GDM1 (cell line): ENCODE measurements around the gene ZMAT5.
"Not testable (repeated sequence)": the region's sequence is repeated elsewhere in the genome, so short reads cannot be mapped to it uniquely, and the experiment has no call there.

ENCODE experiments used
- DNase-seq: peaks from one replicate; lab custom pipeline; 2025; lab: John Stamatoyannopoulos, UW

The ZMAT5 gene

DNA sequence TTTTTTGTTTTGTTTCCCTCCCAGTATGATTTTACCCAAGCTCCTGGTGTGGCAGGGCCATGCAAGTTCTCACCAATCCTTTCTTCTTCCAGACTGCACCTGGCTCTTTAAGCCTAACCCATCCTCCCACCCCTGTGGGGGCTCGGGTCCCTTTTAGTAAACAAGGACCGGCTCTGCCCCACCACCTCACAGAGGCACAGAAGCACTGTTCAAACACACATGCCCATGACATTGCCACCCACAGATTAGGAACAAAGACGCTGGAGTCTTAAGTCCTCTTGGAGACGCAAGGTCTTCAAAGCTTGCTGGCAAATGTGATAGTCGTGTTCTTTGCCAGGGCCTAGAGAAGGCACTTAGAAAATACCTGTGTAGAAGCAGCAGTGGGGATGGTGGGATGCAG, 19.2 kb upstream of the ZMAT5 start:
- no peak for DNase-seq

DNA sequence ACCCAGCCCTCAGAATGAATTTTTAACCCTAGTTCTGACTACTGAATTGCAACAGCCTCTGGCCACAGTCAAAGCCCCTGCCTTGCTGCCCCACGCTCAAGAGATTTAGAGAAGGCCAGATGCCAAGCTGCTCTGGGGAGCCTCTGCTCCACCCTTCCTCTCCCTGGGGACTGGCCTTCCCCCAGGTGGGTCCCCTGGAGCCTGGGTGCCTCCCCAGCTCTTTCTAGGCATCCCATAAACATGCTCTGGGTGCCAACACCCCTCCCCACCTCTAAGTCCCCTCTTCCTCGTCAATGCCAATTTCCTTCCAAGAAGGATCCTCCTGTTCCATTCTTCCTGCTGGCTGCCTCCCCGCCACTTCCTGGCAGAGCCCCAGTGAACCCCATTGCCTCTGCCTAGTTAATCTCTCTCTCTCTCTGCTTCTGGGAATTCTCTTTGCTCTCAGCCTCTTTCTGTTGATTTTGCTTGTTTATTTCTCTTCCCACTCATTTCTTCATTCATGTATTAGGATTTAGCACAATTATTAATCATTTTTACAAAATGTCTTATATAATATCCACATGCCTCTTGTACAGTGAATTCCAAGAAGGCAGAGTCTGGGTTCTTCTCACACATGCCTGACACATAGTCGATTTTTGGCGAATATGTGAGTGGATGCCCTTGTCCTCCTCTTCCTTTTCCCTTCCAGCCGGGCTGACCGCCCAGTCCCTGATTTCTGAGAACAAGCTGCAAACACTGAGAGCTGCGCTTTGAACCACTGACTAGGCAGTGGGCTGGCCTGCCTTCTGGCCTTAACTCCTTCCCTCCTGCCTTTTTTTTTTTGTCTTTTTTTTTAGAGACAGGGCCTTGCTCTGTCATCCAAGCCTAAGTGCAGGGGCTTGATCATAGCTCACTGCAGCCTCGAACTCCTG, 17.9 kb upstream of the ZMAT5 start:
- DNase-seq, result no peak

DNA sequence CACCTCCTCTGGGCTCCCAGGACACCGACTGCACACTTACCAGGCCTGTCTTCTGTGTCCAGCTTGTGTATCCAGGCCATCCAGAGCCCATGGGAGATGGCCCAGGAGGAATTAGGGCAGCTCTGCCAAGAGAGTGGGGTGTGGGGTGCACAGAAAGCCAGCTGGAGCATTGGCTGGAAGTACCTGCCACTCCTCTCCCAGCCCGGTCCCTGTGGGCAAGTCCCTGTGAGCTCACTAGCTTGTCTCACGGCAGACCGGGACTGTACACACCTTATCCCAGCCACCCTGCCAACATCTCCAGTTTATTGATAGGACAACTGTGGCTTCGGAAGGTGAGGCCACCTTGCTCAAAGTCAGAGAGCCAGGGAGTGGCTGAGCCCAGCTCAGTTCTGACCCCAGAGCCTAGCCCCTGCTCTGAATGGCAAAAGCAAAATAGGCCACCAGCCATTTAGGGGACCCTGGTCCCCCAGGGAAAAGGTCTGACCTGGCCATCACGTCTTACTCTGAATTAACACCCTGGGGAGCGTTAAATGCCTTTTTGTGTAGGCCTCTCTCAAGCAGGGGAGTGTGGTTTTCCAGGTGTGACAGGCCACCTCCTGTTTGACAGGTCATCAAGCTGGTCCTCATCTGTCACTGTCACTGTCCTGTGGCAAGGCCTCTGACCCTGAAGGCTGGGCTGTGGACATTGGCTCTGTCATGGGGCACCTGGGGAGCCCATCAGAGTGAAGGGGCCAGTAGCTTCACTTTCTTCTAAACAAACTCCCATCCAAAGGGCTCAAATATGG, 15.4 kb upstream of the ZMAT5 start:
- no peak for DNase-seq

DNA sequence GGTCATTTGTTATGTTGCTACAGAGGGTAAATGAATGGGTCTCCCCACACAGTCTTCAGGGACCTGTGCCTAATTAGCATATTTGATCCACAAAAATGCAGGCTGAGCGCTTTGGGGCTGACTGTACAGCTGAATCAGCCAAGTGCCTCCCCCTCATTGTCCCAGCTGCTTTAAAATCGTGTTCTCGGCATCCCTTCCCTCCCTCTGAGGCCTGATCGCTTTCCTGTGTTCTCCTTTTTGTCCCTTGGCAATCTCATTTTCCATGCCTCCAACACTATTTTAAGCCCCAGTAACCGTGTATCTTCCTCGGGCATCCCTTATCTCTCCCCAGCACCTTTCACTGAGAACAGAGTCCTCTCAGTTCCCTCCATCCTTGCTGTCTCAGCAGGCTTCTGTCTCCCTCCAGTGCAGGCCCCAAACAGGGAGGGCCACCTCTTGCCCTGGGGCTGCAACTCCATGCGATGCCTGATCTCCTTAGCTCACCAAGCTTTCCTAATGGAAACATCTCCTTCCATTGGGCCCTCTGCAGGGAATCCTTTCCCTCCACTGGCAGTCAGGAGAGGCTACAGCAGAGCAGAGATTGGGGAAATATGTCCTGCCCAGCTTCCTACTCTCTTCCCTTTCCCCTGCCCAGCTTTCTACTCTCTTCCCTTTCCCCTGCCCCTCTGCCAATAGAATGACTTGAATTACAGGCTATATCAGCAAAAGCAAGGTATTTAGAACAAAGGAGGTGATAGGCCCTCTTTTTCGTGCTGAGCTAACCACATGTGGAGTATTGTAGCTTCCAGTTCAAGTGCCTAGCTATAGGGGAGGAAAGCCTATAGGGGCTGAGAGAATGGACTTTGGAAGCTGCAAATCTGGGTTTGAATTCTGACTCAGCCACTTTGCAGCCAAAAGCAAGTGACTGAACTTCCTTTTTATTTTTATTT, 14.2 kb upstream of the ZMAT5 start:
- no peak for DNase-seq

DNA sequence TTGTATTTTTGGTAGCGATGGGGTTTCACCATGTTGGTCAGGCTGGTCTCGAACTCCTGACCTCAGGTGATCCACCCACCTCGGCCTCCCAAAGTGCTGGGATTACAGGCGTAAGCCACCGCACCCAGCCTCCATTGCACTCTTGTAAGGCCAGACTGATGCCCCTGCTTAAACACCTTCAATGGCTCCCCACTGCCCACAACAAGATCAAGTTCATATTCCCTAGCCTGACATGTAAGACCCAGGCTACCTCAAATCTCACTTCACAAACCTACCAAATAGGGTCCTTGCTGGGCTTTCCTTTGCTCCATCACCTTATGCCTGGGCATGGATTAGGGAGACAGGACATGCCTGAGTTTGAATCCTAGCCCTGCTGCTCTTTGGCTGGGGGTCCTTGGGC, 13.4 kb upstream of the ZMAT5 start:
- no peak for DNase-seq

DNA sequence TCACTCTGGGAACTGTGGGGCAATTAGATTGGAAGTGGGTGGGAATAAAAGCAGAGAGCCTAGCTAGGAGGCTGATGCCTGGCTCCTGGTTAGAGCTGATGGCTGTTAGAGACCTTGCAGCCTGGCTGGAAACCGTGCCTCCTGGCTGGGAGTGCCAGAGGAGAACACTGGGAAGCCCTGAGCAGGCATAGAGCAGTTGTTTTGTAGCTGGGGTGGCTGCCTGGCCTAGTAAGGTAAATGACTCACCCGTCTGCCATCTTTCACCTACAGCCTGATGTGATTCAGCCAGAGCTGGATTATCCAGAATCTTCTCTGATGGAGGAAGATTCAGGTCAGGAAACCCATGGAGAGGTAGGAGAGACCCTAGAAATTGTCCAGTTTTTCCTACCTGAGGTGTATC, 6.4 kb upstream of the ZMAT5 start:
- no peak for DNase-seq

DNA sequence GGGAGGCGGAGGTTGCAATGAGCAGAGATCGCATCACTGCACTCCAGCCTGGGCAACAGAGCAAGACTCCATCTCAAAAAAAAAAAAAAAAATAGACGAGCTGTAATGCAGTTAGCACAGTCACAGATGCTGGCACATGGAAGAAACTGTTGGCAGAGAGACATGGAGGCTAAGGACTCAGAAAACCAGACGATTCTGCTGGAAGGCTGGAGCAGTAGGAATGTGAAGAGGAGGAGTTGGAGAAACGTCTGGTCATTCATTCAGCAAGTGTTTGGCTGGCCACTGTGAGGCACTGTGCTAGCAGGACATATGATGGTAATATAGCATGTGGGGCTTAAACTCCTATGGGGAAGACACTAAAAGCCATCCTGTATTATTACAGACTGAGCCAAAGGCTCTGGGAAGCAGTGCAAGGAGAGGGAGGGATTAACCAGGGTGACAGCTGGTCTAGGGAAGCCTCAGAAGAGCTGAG, 5.4 kb upstream of the ZMAT5 start:
- DNase-seq, result no peak

DNA sequence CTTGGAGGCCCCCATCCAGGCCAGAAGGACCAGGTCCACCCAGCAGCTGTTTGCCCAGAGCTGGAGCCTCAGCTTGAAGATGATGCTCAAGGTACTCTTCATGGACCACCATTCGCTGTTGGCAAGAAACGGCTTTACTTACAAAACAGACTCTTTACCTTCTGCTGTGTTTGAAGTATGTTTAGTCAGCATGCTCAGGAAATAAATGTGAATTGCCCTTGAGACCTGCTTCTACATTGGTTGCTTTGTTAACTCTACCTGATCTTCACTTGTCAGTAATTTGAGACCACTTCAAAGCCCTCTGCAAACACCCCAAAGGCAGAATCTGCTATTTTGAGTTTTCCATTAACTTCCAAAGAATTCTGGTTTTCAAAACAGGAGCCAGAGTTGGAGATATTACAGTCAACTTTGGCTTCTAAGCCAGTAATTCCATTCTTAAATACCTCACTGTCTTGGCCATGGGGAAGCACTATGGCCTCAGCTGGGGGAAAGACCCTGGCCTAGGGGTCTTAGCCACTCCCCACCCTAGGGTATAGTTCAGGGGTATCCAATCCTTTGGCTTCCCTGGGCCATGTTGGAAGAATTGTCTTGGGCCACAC, 3.0 kb upstream of the ZMAT5 start:
- no peak for DNase-seq

DNA sequence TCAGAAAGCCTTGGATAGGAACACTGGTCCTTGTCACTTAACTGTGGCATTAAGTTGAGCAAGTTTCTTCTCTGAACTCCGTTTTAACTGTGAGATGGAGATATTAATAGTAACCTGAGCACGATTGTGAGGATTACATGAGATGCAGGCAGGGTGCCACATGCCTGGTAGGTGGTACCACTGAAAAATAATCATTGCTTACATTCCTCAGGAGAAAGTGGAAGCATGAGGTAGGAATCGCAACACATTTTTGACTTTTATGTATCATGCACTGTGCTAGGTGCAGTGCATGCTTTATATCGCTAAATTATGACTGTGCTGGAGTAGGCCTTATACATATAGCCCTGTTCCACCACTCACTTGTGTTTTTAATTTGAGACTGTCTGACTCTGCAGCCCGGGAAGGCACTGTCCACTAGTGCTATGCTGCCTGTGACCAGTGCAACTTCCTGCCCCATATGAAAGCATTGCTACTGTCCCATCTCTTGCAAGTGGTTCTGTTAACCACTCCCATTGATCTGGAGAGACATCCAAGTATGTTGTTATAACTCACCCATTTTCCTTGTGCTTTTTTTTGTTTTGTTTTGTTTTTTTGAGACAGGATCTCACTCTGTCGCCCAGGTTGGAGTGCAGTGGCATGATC, 1.4 kb upstream of the ZMAT5 start:
- DNase-seq, result no peak

DNA sequence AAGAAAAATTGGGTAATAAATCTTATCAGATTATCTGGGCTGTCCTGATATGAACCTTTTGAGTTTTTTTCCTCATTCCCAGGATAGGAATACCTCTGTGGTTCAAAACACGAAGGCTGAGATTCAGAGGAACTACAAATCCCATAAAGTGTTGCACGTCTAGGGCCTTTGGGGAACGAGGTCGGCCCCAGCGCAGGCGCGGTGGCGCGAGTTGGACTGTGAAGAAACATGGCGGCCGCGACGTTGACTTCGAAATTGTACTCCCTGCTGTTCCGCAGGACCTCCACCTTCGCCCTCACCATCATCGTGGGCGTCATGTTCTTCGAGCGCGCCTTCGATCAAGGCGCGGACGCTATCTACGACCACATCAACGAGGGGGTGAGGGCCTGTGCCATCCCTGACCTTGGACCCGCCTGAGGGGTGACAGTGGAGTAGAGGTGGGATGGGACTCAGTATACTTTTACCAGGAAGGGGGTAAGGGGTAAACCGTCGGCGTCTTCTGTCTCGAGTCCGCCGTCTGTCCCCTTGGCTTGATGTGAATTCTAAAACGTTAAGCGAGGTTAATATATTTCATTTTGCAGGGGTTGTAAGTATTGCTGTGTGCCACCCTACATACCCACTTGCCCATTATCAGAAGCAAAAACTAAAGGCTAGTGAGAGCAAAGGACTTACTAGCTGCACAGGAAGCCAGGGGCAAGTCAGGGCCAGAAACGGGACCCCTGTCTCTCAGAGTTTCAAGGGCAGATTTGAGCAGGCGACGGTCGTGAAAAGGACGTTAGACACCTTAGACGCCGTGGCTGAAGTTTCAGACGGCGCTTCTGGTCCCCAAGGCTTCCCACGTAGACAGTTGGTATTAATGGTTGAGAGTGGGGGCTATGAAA, 604 bp upstream of the ZMAT5 start, which contains the start of gene UQCR10:
Gene UQCR10, plus strand, starts transcription at position 199 of the 881 bp plus-strand sequence. Its CDS starts 30 bp downstream, at position 229.
- DNase-seq, result peak; percentile 82

DNA sequence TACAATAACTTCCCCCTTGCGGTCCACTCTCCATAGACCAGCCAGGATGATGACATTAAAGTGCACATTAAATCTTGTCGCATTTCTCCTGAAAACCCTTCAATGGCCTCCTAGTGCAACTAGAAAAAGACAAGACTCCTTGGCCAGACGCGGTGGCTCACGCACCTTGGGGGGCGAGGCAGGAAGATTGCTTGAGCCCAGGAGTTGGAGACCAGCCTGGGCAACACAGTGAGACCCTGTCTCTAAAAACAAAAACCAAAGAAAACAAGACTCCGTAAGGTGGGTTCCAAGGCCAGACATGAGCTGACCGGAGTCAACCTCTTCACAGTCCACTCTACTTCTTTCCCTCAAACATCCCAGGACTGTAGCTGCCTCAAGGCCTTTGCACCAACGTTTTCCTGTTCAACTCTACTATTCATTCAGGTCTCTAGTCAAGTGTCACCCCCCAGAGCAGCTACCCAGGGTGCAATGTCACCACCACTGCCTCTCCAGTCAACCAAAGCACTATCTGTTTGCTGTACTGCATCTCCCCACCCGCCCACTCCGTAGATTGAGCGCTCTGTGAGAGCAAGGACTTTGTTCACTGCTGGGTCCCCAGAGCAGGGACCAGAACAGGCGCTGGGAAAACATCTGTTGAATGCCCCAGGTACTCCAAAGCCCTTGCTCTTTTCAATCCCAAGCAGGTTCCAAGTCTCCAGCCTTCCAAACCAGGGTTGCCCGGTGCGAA, 739 bp downstream of the ZMAT5 start:
- no peak for DNase-seq

DNA sequence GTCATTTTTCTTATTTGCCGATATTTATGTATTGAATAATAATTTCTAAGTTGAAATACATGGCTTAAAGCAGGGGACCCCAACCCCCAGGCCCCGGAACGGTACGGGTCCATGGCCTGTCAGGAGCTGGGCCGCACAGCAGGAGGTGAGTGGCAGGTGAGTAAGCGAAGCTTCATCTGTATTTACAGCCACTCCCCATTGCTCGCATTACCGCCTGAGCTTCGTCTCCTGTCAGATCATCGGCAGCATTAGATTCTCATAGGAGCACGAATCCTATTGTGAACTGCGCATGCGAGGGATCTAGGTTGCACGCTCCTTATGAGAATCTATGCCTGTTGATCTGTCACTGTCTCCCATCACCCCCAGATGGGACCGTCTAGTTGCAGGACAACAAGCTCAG, 4.5 kb downstream of the ZMAT5 start:
- DNase-seq, result no peak

DNA sequence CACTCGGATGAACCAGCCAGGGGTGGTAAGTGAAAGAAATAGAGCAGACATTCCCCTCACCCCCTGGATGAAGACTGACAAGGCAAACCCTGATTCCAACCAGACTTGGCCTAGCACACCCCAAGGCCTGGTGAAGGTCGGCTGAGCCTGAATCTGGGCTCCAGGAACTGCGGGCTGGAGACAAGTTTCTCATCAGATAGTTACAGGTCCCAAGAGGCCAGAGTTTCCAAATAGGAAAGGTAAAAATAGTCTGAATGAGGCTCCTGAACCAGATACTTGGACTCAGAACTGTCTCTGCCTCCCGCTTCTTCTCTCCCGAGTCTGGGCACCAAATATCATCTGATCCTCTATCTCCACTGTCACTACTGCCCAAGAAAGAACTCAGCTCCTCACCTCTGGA, 7.8 kb downstream of the ZMAT5 start:
- no peak for DNase-seq

DNA sequence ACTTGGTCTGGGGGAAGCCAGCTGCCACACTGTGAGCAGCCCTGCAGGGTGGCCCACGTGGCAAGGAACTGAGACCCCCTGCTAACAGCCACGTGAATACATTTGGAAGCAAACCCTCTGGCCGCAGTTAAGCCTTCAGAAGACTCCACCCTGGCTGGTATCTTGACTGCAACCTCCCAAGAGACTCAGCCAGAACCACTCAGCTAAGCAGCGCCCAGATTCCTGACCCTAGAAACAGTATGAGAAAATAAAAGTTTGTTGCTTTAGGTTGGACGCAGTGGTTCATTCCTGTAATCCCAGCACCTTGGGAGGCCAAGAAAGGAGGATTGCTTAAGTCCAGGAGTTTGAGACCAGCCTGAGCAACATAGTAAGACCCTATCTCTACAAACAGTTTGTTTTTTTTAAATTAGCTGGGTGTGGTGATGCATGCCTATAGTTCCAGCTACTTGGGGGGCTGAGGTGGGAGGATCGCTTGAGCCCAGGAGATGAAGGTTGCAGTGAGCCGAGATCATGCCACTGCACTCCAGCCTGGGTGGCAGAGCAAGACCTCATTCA, 8.7 kb downstream of the ZMAT5 start:
- no peak for DNase-seq

DNA sequence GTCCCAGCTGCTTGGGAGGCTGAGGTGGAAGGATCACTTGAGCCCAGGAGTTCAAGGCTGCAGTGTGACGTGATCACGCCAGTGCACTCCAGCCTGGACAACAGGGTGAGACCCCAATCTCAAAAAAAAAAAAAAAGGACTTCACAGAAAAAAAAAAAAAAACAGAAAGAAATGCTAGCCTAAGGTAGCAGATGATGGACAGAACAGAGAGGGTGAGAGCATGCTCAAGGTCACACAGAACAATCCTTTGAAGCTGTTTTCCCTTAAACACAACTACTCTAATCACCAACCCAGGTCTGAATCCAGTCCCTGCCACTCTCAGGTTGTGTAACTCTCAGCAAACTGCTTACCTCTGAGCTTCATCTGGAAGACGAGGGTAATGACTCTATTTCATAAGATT, 9.7 kb downstream of the ZMAT5 start:
- no peak for DNase-seq

DNA sequence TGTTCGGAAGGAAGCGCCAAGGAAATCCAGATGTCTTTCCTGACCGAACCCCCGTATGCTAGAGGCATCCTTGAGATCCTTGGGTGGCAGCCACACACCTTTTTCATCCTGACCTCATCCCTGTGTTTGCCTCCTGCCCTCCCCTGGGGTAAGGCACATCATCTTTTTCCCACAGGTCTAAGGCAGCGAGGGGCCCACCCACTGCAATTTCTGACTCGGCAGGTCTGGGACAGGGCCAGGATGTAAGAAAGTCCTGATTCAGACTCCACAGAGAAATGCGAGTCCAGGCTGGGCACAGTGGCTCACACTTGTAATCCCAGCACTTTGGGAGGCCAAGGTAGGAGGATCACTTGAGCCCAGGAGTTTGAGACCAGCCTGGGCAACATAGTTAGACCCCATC, 10.5 kb downstream of the ZMAT5 start:
- no peak for DNase-seq

DNA sequence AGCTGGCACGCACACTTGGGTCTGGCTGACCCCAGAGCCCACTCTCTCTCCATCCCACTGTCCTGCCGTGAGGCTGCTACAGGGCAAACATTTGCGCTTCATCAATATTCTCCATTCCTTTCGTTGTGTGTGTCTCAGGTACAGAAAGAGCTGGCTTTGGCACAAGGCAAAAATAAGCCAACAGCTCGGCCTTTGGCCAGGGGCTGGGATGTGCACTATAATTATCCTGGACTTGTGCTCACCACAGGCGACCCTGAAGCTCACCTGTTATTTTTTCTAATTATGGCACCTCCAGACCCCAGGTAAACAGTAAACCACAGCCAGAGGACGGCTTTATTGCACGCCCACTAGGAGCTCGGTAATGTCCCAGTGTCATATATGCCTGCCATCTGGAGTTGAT, 10.9 kb downstream of the ZMAT5 start:
- no peak for DNase-seq

DNA sequence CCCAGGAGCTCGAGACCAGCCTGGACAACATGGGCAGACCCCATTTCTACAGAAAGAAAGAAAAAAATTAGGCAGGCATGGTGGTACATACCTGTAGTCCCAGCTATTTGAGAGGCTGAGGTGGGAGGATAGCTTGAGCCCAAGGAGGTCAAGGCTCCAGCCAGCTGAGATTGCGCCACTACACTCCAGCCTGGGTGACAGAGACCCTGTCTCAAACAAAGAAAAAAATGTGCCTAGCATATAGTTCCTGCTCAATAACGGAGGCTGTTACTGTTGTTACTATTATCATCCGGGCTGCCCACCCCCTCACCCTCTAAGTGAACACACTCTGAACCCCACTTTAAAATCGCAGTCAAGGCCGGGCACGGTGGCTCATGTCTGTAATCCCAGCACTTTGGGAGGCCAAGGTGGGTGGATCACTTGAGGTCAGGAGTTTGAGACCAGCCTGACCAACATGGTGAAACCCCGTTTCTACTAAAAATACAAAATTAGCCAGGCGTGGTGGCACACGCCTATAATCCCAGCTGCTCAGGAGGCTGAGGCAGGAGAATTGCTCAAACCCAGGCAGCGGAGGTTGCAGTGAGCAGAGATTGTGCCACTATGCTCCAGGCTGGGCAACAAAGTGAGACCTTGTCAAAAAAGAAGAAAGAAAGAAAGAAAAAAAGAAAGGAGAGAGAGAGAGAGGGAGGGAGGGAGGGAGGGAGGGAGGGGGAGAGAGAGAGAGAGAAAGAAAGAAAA, 12.0 kb downstream of the ZMAT5 start:
- not testable (repeated sequence) for DNase-seq
